Measurements from ENCODE around the gene CELSR3. TPM values are rescaled to one million over a fixed set of nuclear protein-coding genes. Genes with fewer than 3 reads are reported as not detected.
A peak's percentile ranks its signal among the peaks of the same experiment; 100 is the strongest.

CELSR3 gene
- total RNA-seq, 1 experiment from 2014 or later = 23.9 TPM

DNA sequence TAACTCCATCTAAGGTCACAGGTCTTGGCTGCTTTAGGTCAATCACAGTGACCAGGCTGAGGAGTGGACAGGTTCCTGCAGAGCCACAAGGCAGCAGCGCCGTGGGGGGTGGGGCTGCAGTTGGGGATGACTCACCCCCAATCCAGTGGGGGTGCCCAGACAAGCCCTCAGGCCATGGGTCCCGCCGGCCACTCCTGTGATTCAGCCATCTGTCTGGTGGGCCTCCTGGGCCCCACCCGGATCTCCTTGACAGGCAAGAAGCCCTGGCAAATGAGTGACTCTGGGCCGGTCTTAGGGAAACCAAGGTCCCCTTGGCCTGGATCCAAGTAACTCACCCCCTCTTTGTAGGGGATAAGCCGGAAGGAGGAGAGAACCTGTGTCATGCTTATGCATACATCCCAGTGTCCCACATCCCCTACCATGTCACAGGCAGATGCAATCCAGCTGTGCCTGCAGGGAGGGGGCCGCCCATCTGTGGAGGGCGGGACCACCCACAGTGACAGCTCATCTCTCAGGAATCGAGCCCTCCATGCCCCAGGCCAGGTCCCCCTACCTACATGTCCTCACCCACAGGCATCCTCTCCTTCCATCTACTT lies 67.1 kb downstream of the CELSR3 start:
- H2BK15ac ChIP-seq (ENCODE audit: low read depth, low read length) = no peak overlapping the region
- H2BK5ac ChIP-seq (ENCODE audit: insufficient read length, low read length) = no peak overlapping the region
- no peak overlapping the region for H2BK120ac ChIP-seq (ENCODE audit: low read depth, low read length, poor library complexity, severe bottlenecking)
- no peaks in the 10 kb centered on the region for H3K23me2 ChIP-seq (ENCODE audit: insufficient read length, low read depth, low read length, poor library complexity, severe bottlenecking)
- Mint-ChIP-seq H3K4me3 (no peak overlapping the region), H3K27ac (peak overlapping the region; percentile 60 to 90 (median 83); a peak in 6 of 7 replicates), H3K4me1 (peaks cover 12 to 21% of the 10 kb centered on the region in 2 experiments), H3K27me3 (ENCODE audit: low read depth) (peaks cover 4% of the 10 kb centered on the region; the same call in 1 of the 2 replicates), H3K36me3 (ENCODE audit: insufficient read depth in 1 of 3, low read depth in 3 of 3) (peaks cover 21 to 44% (median 24%) of the 10 kb centered on the region in 3 experiments), H3K9me3 (no peaks in the 10 kb centered on the region)
- no peak overlapping the region for H3K18ac ChIP-seq (ENCODE audit: insufficient read length, low read depth, low read length)
- no peak overlapping the region for H3K23ac ChIP-seq (ENCODE audit: insufficient read length, low read depth, low read length)
- no peaks in the 10 kb centered on the region for H3K4me1 ChIP-seq (ENCODE audit: insufficient read depth, low read length)
- H3K79me2 ChIP-seq (ENCODE audit: insufficient read depth, low read length) = no peaks in the 10 kb centered on the region
- no peak overlapping the region for H3K14ac ChIP-seq (ENCODE audit: insufficient read depth, low read length)
- no peak overlapping the region for H4K8ac ChIP-seq (replicated peaks; ENCODE audit: insufficient read length, low read depth, low read length)
- H2BK12ac ChIP-seq (ENCODE audit: insufficient read length, low read depth, low read length) = no peak overlapping the region
- no peak overlapping the region for H2BK20ac ChIP-seq (ENCODE audit: low read depth, low read length, poor library complexity, severe bottlenecking)
- no peak overlapping the region for H4K5ac ChIP-seq (ENCODE audit: insufficient read length, low read depth, low read length)
- no peaks in the 10 kb centered on the region for H3K27me3 ChIP-seq (ENCODE audit: insufficient read depth, low read length)
- no peak overlapping the region for H3K4ac ChIP-seq (ENCODE audit: low read depth, low read length)
- no peaks in the 10 kb centered on the region for H4K20me1 ChIP-seq (ENCODE audit: control insufficient read depth, insufficient read depth, insufficient read length)
- peak; percentile 71 for DNase-seq
- H3K4me2 ChIP-seq (ENCODE audit: insufficient read depth, insufficient read length, low read length) = no peak overlapping the region
- WGBS (ENCODE audit: extremely low coverage, insufficient read length, low lambda C conversion rate) = no CpG with 5 or more reads among the region's 10 CpGs
- no peak overlapping the region for H3K9ac ChIP-seq (ENCODE audit: extremely low read depth, insufficient read length, low read length)
- no peak overlapping the region for H2AK5ac ChIP-seq (ENCODE audit: insufficient read length, low read length)
- no peak overlapping the region for H3T11ph ChIP-seq (ENCODE audit: low read length)
- no peak overlapping the region for H2AFZ ChIP-seq (ENCODE audit: low read length)
- no peaks in the 10 kb centered on the region for H3K79me1 ChIP-seq (ENCODE audit: insufficient read depth, low read depth, low read length, poor library complexity, severe bottlenecking)
- no peak overlapping the region for H3K27ac ChIP-seq (ENCODE audit: insufficient read length, low read depth, low read length)
- no peaks in the 10 kb centered on the region for H3K9me3 ChIP-seq (ENCODE audit: control insufficient read depth, low read depth, low read length)
- no peak overlapping the region for H3K56ac ChIP-seq (ENCODE audit: insufficient read length, low read depth, low read length)
- TF ChIP-seq, protein P1, sequence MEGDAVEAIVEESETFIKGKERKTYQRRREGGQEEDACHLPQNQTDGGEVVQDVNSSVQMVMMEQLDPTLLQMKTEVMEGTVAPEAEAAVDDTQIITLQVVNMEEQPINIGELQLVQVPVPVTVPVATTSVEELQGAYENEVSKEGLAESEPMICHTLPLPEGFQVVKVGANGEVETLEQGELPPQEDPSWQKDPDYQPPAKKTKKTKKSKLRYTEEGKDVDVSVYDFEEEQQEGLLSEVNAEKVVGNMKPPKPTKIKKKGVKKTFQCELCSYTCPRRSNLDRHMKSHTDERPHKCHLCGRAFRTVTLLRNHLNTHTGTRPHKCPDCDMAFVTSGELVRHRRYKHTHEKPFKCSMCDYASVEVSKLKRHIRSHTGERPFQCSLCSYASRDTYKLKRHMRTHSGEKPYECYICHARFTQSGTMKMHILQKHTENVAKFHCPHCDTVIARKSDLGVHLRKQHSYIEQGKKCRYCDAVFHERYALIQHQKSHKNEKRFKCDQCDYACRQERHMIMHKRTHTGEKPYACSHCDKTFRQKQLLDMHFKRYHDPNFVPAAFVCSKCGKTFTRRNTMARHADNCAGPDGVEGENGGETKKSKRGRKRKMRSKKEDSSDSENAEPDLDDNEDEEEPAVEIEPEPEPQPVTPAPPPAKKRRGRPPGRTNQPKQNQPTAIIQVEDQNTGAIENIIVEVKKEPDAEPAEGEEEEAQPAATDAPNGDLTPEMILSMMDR (conservative IDR thresholded peaks at IDR 0.05) = no peak
- H4K91ac ChIP-seq (ENCODE audit: insufficient read length, low read depth, low read length) = no peak overlapping the region

Measured in H9 (cell line).